GM19467 (cell line): Measurements from ENCODE around the gene ITPKB.

Source experiments
- ATAC-seq: cut with Tn5 transposase; IDR thresholded peaks from one replicate; pipeline ENCODE4 v1.9.1; 2021; ENCODE audit warnings: mild to moderate bottlenecking, moderate library complexity; ENCODE audit not compliant: unreplicated experiment

ITPKB gene

DNA sequence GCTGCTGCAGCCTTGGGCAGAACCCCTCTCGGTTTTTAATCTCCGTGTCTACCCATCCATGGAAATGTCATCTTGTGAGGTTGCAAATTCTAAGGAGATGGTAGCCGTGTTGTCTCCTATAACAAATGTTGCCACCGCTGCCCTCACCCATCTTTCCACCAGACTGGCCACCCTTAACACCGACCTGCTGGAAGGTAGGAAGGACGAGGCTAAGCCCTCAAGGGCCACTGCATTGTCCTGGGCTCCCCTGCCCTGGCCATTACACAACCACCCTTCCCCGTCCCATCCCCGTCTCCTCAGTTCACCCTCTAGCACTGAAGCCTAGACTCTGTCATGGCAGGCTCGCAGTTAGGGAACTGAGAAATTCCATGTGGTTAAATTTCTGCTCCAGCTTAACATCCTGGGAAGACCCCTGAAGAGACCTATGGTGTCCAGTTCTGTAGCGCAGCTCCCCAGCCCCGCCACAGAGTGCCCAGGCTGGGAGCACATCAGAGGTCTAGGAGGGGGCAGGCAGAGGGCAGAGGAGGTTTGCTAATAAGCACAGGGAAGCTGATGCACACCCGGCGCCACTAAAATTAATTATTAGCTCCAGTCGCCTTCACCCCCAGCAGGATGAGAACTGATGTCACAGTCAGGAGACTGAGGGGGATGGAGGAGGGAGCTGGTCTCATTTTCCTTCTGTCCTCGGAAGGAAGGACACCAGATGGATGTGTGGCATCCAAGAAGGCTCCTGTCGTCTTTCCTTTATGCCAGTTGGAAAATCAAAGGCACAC is 152.2 kb downstream of the ITPKB start:
- ATAC-seq, result no peak

DNA sequence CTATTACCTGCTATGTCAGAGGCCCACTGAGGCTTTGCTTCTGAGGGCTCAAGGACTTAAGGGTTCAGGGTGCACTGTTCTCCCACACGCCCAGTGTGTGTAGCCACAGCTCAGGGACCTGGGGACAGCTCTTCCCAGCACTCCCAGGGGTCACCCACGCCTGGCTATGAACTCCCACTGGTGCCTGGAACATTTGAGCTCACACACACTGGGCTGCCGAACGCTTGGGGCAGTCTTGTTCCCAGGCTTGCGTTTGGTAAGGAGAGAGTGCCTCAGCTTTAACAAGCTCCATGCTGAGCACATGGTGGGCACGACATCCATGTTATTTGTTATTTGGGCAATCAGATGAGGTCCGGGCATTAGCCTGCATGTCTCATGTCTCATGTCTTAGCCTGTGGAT is 153.0 kb downstream of the ITPKB start:
- ATAC-seq, result no peak

DNA sequence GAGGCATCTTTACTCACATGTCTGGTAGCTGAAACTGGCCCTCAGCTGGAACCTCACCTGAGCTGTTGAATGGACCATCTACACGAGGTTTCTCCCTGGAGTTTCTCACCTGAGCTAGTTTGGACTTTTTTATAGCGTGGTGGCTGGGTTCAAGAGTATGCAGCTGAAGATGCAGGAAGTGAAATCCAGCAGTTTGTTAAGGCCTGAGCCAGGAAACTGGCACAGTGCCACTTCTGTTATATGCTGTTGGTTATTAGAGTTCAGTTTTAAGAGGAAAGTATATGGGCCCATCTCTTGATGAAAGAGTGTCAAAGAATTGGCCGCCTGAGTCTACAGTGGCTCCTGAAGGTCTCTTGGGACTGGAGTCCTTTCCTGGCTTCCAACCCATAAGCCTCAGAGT is 154.9 kb downstream of the ITPKB start:
- ATAC-seq, result no peak

DNA sequence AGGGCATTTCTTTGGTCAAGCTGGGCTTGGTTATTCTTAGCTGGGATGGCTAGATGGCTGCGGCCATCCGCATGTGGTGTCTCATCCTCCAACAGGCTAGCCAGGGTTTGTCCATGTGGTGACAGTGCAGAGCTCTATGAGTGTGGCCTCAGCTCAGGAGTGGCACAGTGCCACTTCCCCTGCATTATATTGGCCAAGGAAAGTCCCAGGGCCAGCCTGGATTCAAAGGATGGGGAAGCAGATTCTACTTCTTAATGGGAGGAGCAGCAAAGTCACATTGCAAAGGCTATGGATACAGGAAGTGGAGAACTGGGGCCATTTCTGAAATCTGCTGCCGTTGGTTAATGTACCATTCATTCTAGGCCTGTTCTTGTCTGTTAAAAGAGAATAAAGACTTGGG is 156.1 kb downstream of the ITPKB start:
- no peak for ATAC-seq
